ENCODE measurements around the gene PHYH.
"Not testable (repeated sequence)": the region's sequence is repeated elsewhere in the genome, so short reads cannot be mapped to it uniquely, and the experiment has no call there.

Gene PHYH

GRCh38 chr10:13299437-13300287 is at the start of gene PHYH:
Gene PHYH, minus strand, starts transcription at chr10:13300064. Its CDS starts 22 bp downstream, at chr10:13300042.
- peak; percentile 50 to 57 for DNase-seq (ENCODE audit: low read depth in 1 of 2, low spot score in 1 of 2)

- DNase-seq (ENCODE audit: low read depth in 1 of 2, low spot score in 1 of 2) = peak; percentile 62 to 76
These were observed 48.6 kb upstream of the PHYH start, which contains the start of gene SEPHS1 for GRCh38 chr10:13348216-13349017. Gene SEPHS1, minus strand, starts transcription at chr10:13348293. Its CDS starts 3,343 bp downstream, at chr10:13344950.

DNA sequence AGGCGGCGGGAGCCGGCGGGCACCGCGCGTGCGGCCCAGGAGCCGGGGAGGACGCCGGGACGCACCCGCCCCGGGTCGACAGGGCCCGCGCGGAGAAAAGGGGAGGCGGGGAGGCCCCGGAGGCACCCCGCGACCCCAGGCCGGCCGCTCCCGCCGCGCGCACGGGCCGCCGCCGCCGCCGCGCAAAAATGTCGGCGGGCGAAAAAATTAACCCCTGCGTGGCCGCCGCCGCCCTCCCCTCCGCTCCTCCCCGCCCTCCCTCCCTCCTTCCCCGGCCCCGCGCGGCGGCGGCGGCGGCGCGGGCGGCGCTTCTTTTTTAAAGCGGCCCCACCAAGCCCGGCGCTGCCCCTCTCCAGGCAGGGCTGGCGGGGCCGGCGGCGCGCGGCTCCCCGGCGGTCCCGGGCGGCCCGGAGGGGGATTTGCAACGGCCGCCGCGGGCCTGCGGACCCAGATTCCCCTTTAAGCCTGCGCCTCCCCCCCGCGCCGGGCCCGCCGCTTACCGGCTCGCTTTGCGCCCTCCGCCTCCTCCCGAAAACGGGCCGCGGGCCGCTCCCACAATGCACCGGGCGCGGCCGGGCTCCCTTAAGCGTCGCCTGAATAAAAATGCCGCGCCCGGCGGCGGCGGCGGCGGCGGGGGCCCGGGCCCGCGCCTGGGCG is 47.8 kb upstream of the PHYH start:
- peak; percentile 64 to 69 for DNase-seq (ENCODE audit: low read depth in 1 of 2, low spot score in 1 of 2)

DNA sequence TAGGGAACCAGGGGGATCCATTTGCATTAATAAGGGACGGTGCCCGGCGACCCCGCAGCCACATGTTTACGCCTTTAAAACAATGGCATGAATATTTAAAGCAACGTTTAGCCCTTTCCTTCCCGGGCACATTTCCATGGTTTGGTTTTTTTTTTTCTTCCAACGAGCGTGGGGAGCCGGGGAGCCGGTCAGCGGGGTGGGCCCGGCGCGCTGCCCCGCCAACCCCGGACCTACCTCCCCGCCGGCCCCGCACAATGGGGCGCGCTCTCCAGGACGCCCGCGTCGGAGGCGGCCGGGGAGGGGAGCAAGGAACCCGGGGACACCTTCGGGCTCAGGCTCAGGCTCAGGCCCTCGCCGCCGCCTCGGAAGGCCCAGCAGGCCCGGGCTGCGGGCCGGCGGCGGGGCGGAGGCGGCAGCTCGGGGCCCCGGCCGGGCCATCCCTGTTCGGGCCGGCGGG is 47.2 kb upstream of the PHYH start:
- no peak for DNase-seq (ENCODE audit: low read depth in 1 of 2, low spot score in 1 of 2)

DNA sequence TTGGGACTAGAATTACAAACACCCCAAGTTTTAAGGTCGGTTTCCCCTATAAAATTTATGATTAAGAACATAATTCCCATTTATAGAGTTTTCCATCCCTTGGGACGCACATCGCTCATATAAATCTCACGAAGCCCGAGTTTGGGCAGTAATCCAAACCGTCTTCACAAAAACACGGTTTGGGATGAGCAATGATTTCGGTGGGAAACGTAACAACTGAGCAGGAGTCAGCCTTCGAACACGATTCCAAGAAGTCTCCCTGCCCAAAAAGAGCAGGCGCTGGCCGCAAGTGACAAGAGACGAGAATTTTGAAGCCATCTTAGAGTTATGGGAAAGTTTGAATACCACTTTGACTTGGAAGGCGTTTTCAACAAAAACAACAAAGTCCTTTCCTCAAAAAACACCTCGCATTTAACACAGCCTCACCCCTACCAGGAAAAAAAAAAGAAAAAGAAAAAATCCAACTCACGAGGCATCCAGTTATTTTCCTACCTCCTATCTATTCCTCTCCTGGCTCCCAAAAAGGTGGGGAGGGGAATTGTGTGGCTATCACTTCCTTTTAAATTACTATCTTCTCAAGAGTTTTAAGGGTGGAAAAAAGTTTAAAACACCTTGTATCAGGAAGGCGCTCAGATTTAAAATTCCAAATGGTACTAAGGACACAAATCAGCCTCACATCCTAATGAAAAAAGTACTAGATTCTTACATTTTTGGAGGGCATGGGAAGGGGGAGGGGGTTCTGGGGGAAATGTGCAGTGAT is 46.6 kb upstream of the PHYH start:
- DNase-seq (ENCODE audit: low read depth in 1 of 2, low spot score in 1 of 2) = no peak

DNA sequence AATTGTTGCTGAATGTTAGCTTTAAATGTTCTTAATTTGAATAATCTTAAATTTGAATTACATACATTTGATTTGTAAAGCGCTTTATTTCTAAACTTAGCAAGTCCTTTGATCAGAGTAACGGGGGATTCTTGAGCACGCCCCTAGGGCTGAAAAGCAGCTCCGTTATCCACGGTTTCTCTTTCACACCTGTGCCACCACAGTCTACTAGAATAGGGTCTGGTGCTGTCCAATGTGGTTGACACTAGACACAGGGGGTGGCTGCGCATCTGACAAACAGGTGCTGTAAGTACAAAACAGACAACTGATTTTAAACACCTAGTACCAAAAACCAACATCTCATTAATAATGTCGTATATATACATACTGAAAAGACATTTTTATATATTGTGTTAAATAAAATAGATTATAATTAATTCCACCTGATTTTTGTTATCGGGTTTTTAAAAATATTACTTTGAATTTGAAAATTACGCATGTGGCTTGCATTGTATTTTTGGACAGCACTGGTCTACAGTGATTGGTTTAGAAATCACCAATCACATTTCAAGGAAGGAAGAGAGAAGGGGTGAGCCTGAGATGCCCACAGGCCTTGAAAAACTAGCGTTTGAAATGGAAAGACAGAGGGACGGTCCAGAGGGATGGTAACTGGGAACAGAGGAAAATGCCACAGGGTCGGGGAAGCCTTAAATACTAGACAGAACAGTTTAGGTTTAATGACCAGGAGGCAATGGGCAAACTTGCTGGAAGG is 40.9 kb upstream of the PHYH start:
- no peak for DNase-seq (ENCODE audit: low read depth in 1 of 2, low spot score in 1 of 2)

GRCh38 chr10:13340068-13340467 is 40.2 kb upstream of the PHYH start:
- no peak for DNase-seq (ENCODE audit: low read depth in 1 of 2, low spot score in 1 of 2)

GRCh38 chr10:13338390-13339110 is 38.7 kb upstream of the PHYH start:
- no peak for DNase-seq (ENCODE audit: low read depth in 1 of 2, low spot score in 1 of 2)

GRCh38 chr10:13337827-13338196 is 37.9 kb upstream of the PHYH start:
- DNase-seq (ENCODE audit: low read depth in 1 of 2, low spot score in 1 of 2) = no peak

- DNase-seq (ENCODE audit: low read depth in 1 of 2, low spot score in 1 of 2) = no peak
These were observed 37.4 kb upstream of the PHYH start for GRCh38 chr10:13337128-13337826.

DNA sequence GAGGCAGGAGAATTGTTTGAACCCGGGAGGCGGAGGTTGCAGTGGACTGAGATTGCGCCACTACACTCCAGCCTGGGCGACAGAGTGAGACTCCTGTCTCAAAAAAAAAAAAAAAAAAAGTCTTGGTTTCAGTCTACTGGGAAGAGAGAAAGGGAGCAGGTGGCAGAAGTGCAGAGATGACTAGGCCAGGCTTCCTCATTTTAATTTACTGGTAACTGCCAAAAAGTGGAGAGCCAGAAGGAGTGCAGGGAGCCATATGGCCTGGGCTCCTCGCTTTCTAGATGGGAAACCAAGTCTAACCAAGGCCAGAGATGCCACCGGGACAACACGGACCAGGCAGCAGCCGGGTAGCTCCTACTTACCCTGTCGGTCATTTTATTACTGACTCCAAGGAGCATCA is 36.0 kb upstream of the PHYH start:
- DNase-seq (ENCODE audit: low read depth in 1 of 2, low spot score in 1 of 2) = no peak

DNA sequence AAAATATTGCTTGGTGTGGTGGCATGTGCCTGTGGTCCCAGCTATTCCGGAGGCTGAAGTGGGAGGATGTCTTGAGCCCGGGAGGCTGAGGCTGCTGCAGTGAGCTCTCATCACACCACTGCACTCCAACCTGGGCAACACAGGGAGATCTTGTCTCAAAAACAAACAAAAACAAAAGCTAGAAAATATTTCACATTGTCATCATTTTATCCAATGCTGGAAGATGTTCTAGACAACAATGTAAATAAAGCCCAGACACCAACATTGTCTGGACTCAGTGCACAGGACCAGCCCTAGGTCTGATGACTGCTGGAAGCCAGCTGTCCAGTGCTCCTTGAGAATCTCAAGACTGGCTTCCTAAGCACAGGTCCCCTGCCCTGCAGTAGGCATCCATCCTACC is 34.7 kb upstream of the PHYH start:
- DNase-seq (ENCODE audit: low read depth in 1 of 2, low spot score in 1 of 2) = no peak

DNA sequence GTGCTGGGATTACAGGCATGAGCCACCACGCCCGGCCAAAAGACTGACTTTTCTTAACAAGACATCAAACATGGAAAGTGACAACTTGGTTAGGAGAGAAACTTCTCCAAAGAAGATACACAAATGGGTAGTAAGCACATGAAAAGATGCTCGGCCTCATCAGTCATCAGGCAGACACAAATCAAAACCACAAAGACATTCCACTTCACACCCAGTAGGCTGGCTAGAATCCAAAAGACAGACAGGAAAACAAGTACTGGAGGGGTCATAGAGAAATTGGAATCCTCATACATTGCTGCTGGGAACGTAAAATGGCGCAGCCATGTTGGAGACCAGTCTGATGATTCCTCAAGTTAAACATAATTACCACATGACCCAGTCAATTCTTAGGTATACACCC is 31.8 kb upstream of the PHYH start:
- DNase-seq (ENCODE audit: low read depth in 1 of 2, low spot score in 1 of 2) = no peak

- DNase-seq (ENCODE audit: low read depth in 1 of 2, low spot score in 1 of 2) = not testable (repeated sequence)
These were observed 31.1 kb upstream of the PHYH start for GRCh38 chr10:13330980-13331379.

- DNase-seq (ENCODE audit: low read depth in 1 of 2, low spot score in 1 of 2) = no peak
These were observed 29.7 kb upstream of the PHYH start for GRCh38 chr10:13329565-13329964.

- DNase-seq (ENCODE audit: low read depth in 1 of 2, low spot score in 1 of 2) = no peak
These were observed 28.7 kb upstream of the PHYH start for GRCh38 chr10:13328613-13329012.

GRCh38 chr10:13328126-13328525 is 28.3 kb upstream of the PHYH start:
- no peak for DNase-seq (ENCODE audit: low read depth in 1 of 2, low spot score in 1 of 2)

DNA sequence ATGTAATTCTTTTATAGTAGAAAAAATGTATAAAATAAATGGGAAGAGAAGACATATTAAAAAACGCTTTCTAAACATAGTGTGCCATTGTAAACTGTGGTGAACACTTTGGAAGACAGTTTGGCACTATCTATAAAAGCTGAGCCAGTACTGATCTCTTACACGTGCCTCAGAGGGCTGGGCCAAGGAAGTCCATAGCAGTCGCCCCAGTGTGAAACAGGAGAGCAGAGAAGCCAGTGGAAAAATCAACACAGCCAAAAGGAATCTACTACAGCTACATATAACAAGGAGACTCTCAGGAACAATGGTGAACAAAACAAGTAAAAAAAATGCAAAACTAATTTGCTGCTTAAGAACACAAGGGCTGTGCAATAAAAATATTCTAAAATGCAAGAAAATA is 27.7 kb upstream of the PHYH start:
- no peak for DNase-seq (ENCODE audit: low read depth in 1 of 2, low spot score in 1 of 2)

- DNase-seq (ENCODE audit: low read depth in 1 of 2, low spot score in 1 of 2) = no peak
These were observed 22.8 kb upstream of the PHYH start for GRCh38 chr10:13322615-13323148.

Data from activated CD4-positive, alpha-beta T cell treated with anti-CD3 and anti-CD28 coated beads, Interleukin-2, amount 50 U/mL, for 24 hours (primary cell).